ENCODE measurements around the gene GADD45A. TPM values are rescaled to one million over a fixed set of nuclear protein-coding genes. Genes with fewer than 3 reads are reported as not detected.

GADD45A gene
- total RNA-seq, 2 experiments from 2014 or later: 47.0 to 48.3 TPM

- Mint-ChIP-seq H3K4me3 (no peak overlapping the region), H3K27me3 (ENCODE audit: low read depth) (no peaks in the 10 kb centered on the region), H3K9me3 (no peaks in the 10 kb centered on the region), H3K36me3 (ENCODE audit: low read depth) (no peaks in the 10 kb centered on the region), H3K27ac (no peak overlapping the region), H3K4me1 (ENCODE audit: low read depth) (peaks cover 13% of the 10 kb centered on the region)
- intact Hi-C loops (cut with micrococcal nuclease): no loop called here
- DNase-seq: no peak
- CTCF ChIA-PET: interaction anchor here (1.6 kb wide), 1 partner anchor 64 kb away, joined by 3 read pairs; no protein-coding TSS in a partner anchor
These were observed 11.7 kb downstream of the GADD45A start for GRCh38 chr1:67696708-67697107.

GRCh38 chr1:67700220-67700619 is 15.2 kb downstream of the GADD45A start:
- DNase-seq: no peak
- no peaks in the 10 kb centered on the region for H3K36me3 Mint-ChIP-seq (ENCODE audit: low read depth)
- intact Hi-C loops (cut with micrococcal nuclease): loop anchor here (1.0 kb wide), 2 partner anchors 14 to 23 kb away; no protein-coding TSS in a partner anchor
- CTCF ChIA-PET: interaction anchor here (0.7 to 1.5 kb wide), 5 partner anchors 15 to 139 kb away, joined by 3 to 5 read pairs (median 3); partner anchors contain the start of gene GADD45A
- no peaks in the 10 kb centered on the region for H3K27me3 Mint-ChIP-seq (ENCODE audit: low read depth)
- H3K9me3 Mint-ChIP-seq: no peaks in the 10 kb centered on the region
- H3K4me1 Mint-ChIP-seq (ENCODE audit: low read depth): peaks cover 13% of the 10 kb centered on the region
- no peak overlapping the region for H3K27ac Mint-ChIP-seq
- H3K4me3 Mint-ChIP-seq: no peak overlapping the region

- Mint-ChIP-seq H3K4me3 (no peak overlapping the region), H3K9me3 (no peaks in the 10 kb centered on the region), H3K4me1 (ENCODE audit: low read depth) (peaks cover 13% of the 10 kb centered on the region), H3K27ac (no peak overlapping the region), H3K36me3 (ENCODE audit: low read depth) (no peaks in the 10 kb centered on the region), H3K27me3 (ENCODE audit: low read depth) (no peaks in the 10 kb centered on the region)
- intact Hi-C loops (cut with micrococcal nuclease): loop anchor here (1.0 kb wide), 2 partner anchors 15 to 22 kb away; no protein-coding TSS in a partner anchor
- CTCF ChIA-PET: interaction anchor here (0.7 to 1.5 kb wide), 5 partner anchors 14 to 139 kb away, joined by 3 to 5 read pairs (median 3); partner anchors contain the start of gene GADD45A
- DNase-seq: peak; percentile 50
These were observed 15.8 kb downstream of the GADD45A start for GRCh38 chr1:67700692-67701410.

- Mint-ChIP-seq H3K4me1 (ENCODE audit: low read depth) (peaks cover 13% of the 10 kb centered on the region), H3K27me3 (ENCODE audit: low read depth) (no peaks in the 10 kb centered on the region), H3K27ac (no peak overlapping the region), H3K4me3 (no peak overlapping the region), H3K36me3 (ENCODE audit: low read depth) (no peaks in the 10 kb centered on the region), H3K9me3 (no peaks in the 10 kb centered on the region)
- CTCF ChIA-PET: interaction anchor here (1.5 kb wide), 1 partner anchor 140 kb away, joined by 3 read pairs; no protein-coding TSS in a partner anchor
- DNase-seq: no peak
- intact Hi-C loops (cut with micrococcal nuclease): no loop called here
These were observed 16.9 kb downstream of the GADD45A start for GRCh38 chr1:67701876-67702275.

- Mint-ChIP-seq H3K36me3 (ENCODE audit: low read depth) (no peaks in the 10 kb centered on the region), H3K4me1 (ENCODE audit: low read depth) (peaks cover 13% of the 10 kb centered on the region), H3K27ac (no peak overlapping the region), H3K9me3 (no peaks in the 10 kb centered on the region), H3K4me3 (no peak overlapping the region), H3K27me3 (ENCODE audit: low read depth) (no peaks in the 10 kb centered on the region)
- CTCF ChIA-PET: interaction anchor here (1.0 kb wide), 1 partner anchor 171 kb away, joined by 3 read pairs; no protein-coding TSS in a partner anchor
- intact Hi-C loops (cut with micrococcal nuclease): no loop called here
- DNase-seq: no peak
These were observed 19.4 kb downstream of the GADD45A start for GRCh38 chr1:67704351-67704750.

- H3K4me1 Mint-ChIP-seq (ENCODE audit: low read depth): peaks cover 6% of the 10 kb centered on the region
- no peaks in the 10 kb centered on the region for H3K27me3 Mint-ChIP-seq (ENCODE audit: low read depth)
- H3K27ac Mint-ChIP-seq: no peak overlapping the region
- no peaks in the 10 kb centered on the region for H3K9me3 Mint-ChIP-seq
- no peaks in the 10 kb centered on the region for H3K36me3 Mint-ChIP-seq (ENCODE audit: low read depth)
- CTCF ChIA-PET: no interaction called here
- DNase-seq: no peak
- H3K4me3 Mint-ChIP-seq: no peak overlapping the region
- intact Hi-C loops (cut with micrococcal nuclease): no loop called here
These were observed 20.9 kb downstream of the GADD45A start for GRCh38 chr1:67705735-67706453.

GRCh38 chr1:67708606-67709005 is 23.6 kb downstream of the GADD45A start:
- intact Hi-C loops (cut with micrococcal nuclease): no loop called here
- no peaks in the 10 kb centered on the region for H3K36me3 Mint-ChIP-seq (ENCODE audit: low read depth)
- H3K27me3 Mint-ChIP-seq (ENCODE audit: low read depth): no peaks in the 10 kb centered on the region
- CTCF ChIA-PET: no interaction called here
- no peak overlapping the region for H3K27ac Mint-ChIP-seq
- H3K9me3 Mint-ChIP-seq: no peaks in the 10 kb centered on the region
- no peak overlapping the region for H3K4me3 Mint-ChIP-seq
- DNase-seq: no peak
- H3K4me1 Mint-ChIP-seq (ENCODE audit: low read depth): no peaks in the 10 kb centered on the region

GRCh38 chr1:67710417-67710816 is 25.4 kb downstream of the GADD45A start:
- intact Hi-C loops (cut with micrococcal nuclease): no loop called here
- Mint-ChIP-seq H3K9me3 (no peaks in the 10 kb centered on the region), H3K27ac (no peak overlapping the region), H3K27me3 (ENCODE audit: low read depth) (no peaks in the 10 kb centered on the region), H3K4me1 (ENCODE audit: low read depth) (no peaks in the 10 kb centered on the region), H3K36me3 (ENCODE audit: low read depth) (no peaks in the 10 kb centered on the region), H3K4me3 (no peak overlapping the region)
- CTCF ChIA-PET: no interaction called here
- DNase-seq: no peak

- Mint-ChIP-seq H3K36me3 (ENCODE audit: low read depth) (no peaks in the 10 kb centered on the region), H3K4me1 (ENCODE audit: low read depth) (no peaks in the 10 kb centered on the region), H3K9me3 (no peaks in the 10 kb centered on the region), H3K27me3 (ENCODE audit: low read depth) (no peaks in the 10 kb centered on the region), H3K27ac (no peak overlapping the region), H3K4me3 (no peak overlapping the region)
- CTCF ChIA-PET: interaction anchor here (1.3 kb wide), 1 partner anchor 26 kb away, joined by 3 read pairs; the partner anchor contains the start of gene GADD45A
- intact Hi-C loops (cut with micrococcal nuclease): no loop called here
- DNase-seq: no peak
These were observed 26.3 kb downstream of the GADD45A start for GRCh38 chr1:67711158-67711854.

- Mint-ChIP-seq H3K27ac (no peak overlapping the region), H3K27me3 (ENCODE audit: low read depth) (no peaks in the 10 kb centered on the region), H3K4me3 (no peak overlapping the region), H3K36me3 (ENCODE audit: low read depth) (no peaks in the 10 kb centered on the region), H3K4me1 (ENCODE audit: low read depth) (no peaks in the 10 kb centered on the region), H3K9me3 (no peaks in the 10 kb centered on the region)
- CTCF ChIA-PET: interaction anchor here (1.3 kb wide), 1 partner anchor 27 kb away, joined by 3 read pairs; the partner anchor contains the start of gene GADD45A
- intact Hi-C loops (cut with micrococcal nuclease): no loop called here
- DNase-seq: no peak
These were observed 26.8 kb downstream of the GADD45A start for GRCh38 chr1:67711855-67712212.

GRCh38 chr1:67713057-67713846 is 28.3 kb downstream of the GADD45A start:
- no peak overlapping the region for H3K4me3 Mint-ChIP-seq
- H3K27me3 Mint-ChIP-seq (ENCODE audit: low read depth): no peaks in the 10 kb centered on the region
- intact Hi-C loops (cut with micrococcal nuclease): no loop called here
- DNase-seq: no peak
- CTCF ChIA-PET: no interaction called here
- H3K36me3 Mint-ChIP-seq (ENCODE audit: low read depth): no peaks in the 10 kb centered on the region
- no peaks in the 10 kb centered on the region for H3K4me1 Mint-ChIP-seq (ENCODE audit: low read depth)
- H3K27ac Mint-ChIP-seq: no peak overlapping the region
- H3K9me3 Mint-ChIP-seq: no peaks in the 10 kb centered on the region

Data from activated naive CD4-positive, alpha-beta T cell treated with anti-CD3 and anti-CD28 coated beads for 36 hours (primary cell).